Measurements from ENCODE around the gene CADM1. TPM values are rescaled to one million over a fixed set of nuclear protein-coding genes. Genes with fewer than 3 reads are reported as not detected.

CADM1 gene
- total RNA-seq, 1 experiment from 2014 or later = 0.79 TPM

- no peak for DNase-seq (ENCODE audit: low read depth, low spot score)
- Histone ChIP-seq H3K9me3 (ENCODE audit: control insufficient read depth in 1 of 2, insufficient read depth in 1 of 2, low read depth in 1 of 2, low read length in 2 of 2) (peaks cover 0 to 5% of the 10 kb centered on the region in 2 experiments; a peak in 2 of 4 replicates), H4K20me1 (ENCODE audit: insufficient read depth) (no peaks in the 10 kb centered on the region), H3K9me2 (ENCODE audit: insufficient read depth) (no peaks in the 10 kb centered on the region), H3K27me3 (ENCODE audit: insufficient read depth, low read length) (no peaks in the 10 kb centered on the region), H3K4me1 (ENCODE audit: control insufficient read depth in 1 of 2, insufficient read depth in 2 of 2, low read length in 2 of 2) (no peaks in the 10 kb centered on the region), H3K27ac (ENCODE audit: low read depth, low read length) (no peak overlapping the region), H3K4me3 (replicated peaks in 1 of 2; ENCODE audit: low read depth in 1 of 2, low read length in 2 of 2) (no peak overlapping the region), H3K4me2 (ENCODE audit: low read length) (no peak overlapping the region), H3K79me2 (ENCODE audit: insufficient read depth, low read length) (no peaks in the 10 kb centered on the region), H3K36me3 (ENCODE audit: control insufficient read depth in 1 of 2, insufficient read depth in 2 of 2, low read length in 2 of 2) (no peaks in the 10 kb centered on the region), H2AFZ (ENCODE audit: low read depth, low read length, poor library complexity, severe bottlenecking) (no peak overlapping the region), H3K9ac (ENCODE audit: low read length) (no peak overlapping the region)
- no TSS peak for BruUV-seq (replicated peaks)
- intact Hi-C loops (cut with micrococcal nuclease) = no loop called here
- no peak for TF ChIP-seq SRF (IDR thresholded peaks at IDR 0.05; ENCODE audit: low read depth)
- TF ChIP-seq YY1 (IDR thresholded peaks at IDR 0.05; ENCODE audit: extremely low read depth, insufficient replicate concordance, low read depth, low read length) = no peak
- TF ChIP-seq, protein P1, sequence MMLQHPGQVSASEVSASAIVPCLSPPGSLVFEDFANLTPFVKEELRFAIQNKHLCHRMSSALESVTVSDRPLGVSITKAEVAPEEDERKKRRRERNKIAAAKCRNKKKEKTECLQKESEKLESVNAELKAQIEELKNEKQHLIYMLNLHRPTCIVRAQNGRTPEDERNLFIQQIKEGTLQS (IDR thresholded peaks at IDR 0.05) = no peak
- TF ChIP-seq, protein P2, sequence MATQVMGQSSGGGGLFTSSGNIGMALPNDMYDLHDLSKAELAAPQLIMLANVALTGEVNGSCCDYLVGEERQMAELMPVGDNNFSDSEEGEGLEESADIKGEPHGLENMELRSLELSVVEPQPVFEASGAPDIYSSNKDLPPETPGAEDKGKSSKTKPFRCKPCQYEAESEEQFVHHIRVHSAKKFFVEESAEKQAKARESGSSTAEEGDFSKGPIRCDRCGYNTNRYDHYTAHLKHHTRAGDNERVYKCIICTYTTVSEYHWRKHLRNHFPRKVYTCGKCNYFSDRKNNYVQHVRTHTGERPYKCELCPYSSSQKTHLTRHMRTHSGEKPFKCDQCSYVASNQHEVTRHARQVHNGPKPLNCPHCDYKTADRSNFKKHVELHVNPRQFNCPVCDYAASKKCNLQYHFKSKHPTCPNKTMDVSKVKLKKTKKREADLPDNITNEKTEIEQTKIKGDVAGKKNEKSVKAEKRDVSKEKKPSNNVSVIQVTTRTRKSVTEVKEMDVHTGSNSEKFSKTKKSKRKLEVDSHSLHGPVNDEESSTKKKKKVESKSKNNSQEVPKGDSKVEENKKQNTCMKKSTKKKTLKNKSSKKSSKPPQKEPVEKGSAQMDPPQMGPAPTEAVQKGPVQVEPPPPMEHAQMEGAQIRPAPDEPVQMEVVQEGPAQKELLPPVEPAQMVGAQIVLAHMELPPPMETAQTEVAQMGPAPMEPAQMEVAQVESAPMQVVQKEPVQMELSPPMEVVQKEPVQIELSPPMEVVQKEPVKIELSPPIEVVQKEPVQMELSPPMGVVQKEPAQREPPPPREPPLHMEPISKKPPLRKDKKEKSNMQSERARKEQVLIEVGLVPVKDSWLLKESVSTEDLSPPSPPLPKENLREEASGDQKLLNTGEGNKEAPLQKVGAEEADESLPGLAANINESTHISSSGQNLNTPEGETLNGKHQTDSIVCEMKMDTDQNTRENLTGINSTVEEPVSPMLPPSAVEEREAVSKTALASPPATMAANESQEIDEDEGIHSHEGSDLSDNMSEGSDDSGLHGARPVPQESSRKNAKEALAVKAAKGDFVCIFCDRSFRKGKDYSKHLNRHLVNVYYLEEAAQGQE (IDR thresholded peaks at IDR 0.05; ENCODE audit: low read depth) = no peak
- TF ChIP-seq, protein P3, sequence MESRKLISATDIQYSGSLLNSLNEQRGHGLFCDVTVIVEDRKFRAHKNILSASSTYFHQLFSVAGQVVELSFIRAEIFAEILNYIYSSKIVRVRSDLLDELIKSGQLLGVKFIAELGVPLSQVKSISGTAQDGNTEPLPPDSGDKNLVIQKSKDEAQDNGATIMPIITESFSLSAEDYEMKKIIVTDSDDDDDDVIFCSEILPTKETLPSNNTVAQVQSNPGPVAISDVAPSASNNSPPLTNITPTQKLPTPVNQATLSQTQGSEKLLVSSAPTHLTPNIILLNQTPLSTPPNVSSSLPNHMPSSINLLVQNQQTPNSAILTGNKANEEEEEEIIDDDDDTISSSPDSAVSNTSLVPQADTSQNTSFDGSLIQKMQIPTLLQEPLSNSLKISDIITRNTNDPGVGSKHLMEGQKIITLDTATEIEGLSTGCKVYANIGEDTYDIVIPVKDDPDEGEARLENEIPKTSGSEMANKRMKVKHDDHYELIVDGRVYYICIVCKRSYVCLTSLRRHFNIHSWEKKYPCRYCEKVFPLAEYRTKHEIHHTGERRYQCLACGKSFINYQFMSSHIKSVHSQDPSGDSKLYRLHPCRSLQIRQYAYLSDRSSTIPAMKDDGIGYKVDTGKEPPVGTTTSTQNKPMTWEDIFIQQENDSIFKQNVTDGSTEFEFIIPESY (IDR thresholded peaks at IDR 0.05; ENCODE audit: extremely low read depth, insufficient replicate concordance, low read length) = no peak
- TF ChIP-seq SP1 (IDR thresholded peaks at IDR 0.05; ENCODE audit: low read depth) = no peak
- TF ChIP-seq POLR2A (IDR thresholded peaks at IDR 0.05; ENCODE audit: borderline replicate concordance, extremely low read depth, insufficient read depth, insufficient read length) = no peak
- TF ChIP-seq EGR1 (IDR thresholded peaks at IDR 0.05; ENCODE audit: low read depth) = no peak
- TF ChIP-seq ZFX (IDR thresholded peaks at IDR 0.05) = no peak
- no peak for TF ChIP-seq POLR2AphosphoS5 (IDR thresholded peaks at IDR 0.05; ENCODE audit: low read depth, low read length)
- no peak for TF ChIP-seq FOSL1 (IDR thresholded peaks at IDR 0.05; ENCODE audit: low read depth)
- no peak for TF ChIP-seq SIN3A (IDR thresholded peaks at IDR 0.05; ENCODE audit: low read depth)
- TF ChIP-seq TCF7L2 (IDR thresholded peaks at IDR 0.05; ENCODE audit: borderline replicate concordance, extremely low read depth, insufficient read depth, insufficient read length) = no peak
- TF ChIP-seq ELF1 (IDR thresholded peaks at IDR 0.05; ENCODE audit: borderline replicate concordance, low read depth) = no peak
- TF ChIP-seq, protein P4, sequence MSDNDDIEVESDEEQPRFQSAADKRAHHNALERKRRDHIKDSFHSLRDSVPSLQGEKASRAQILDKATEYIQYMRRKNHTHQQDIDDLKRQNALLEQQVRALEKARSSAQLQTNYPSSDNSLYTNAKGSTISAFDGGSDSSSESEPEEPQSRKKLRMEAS (IDR thresholded peaks at IDR 0.05) = no peak
- TF ChIP-seq JUND (IDR thresholded peaks at IDR 0.05) = no peak
- no peak for TF ChIP-seq EZH2 (IDR thresholded peaks at IDR 0.05)
- ATAC-seq = no peak
- ChIA-PET POLR2A (no interaction called here), RAD21 (ENCODE audit: low non-redundant PET in 1 of 2, low total read pairs in 2 of 2, uncharacterized antibody in 2 of 2, unreplicated experiment in 2 of 2) (no interaction called here), CTCF (no interaction called here)
Observed at GRCh38 chr11:115257270-115257669, 246.9 kb downstream of the CADM1 start.

Measured in HCT116 (cell line).